ENCODE data around the gene VPS35. TPM values are rescaled to one million over a fixed set of nuclear protein-coding genes. Genes with fewer than 3 reads are reported as not detected.
A peak's percentile ranks its signal among the peaks of the same experiment; 100 is the strongest.

The VPS35 gene
- total and polyA plus RNA-seq, 2 of the 13 experiments (the other 11 are each of a cell fraction or from before 2014, with no cell fraction given) = 30.7 to 136 TPM

DNA sequence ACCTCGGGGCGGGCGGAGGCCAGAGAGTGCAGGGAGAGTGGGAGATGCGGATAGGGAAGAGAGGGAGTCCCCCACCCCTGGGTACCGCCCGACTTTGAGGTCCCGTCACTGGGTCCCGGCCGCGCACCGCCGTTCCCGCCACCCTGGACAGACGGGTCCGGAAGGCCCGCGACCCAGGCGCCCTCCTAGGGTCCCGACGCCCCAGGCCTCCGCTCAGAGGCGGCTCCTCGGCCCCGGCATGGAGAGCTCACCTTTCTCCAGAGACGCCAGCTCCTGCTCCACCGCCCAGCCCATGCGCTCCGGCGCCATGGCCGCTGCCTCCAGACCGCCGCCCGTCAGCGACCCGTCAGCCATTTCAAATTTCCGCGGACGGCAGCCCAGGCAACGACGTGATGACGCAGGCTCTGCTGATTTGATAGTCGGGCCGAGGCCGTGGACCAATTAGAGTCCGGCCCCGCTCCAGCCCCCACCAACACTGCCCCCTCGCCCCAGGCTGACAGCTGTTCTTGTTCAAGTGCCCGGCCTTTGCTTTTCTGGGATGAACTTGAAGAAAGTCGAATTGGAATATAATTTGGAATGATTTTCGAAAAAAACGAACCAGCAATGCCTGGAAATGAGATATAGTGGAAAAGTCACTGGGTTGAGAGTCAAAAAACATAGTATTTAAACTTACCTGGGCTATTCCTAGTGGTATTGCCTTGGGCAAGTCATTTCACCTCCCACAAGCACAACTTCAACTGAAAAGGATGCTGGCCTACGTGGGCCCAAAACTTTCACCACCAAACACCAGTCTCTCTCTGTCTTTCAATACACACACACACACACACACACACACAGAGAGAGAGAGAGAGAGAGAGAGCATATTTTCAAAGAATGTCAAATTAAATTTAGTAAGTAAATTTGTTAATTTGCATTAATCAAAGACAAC, 67.7 kb downstream of the VPS35 start, which contains the start of gene SHCBP1 (continued):
- TF ChIP-seq LRRFIP1 (CRISPR knock-in tag; conservative IDR thresholded peaks at IDR 0.05) = no peak
- TF ChIP-seq POLR2AphosphoS2 (IDR thresholded peaks at IDR 0.05; ENCODE audit: low read depth, low read length) = no peak
- no peak for TF ChIP-seq ZNF737 (CRISPR knock-in tag; IDR thresholded peaks at IDR 0.05; ENCODE audit: borderline replicate concordance)
- TF ChIP-seq NR2F6 (IDR thresholded peaks at IDR 0.05) = no peak
- TF ChIP-seq NR2F6 (CRISPR knock-in tag; IDR thresholded peaks at IDR 0.05) = peak; percentile 31; the same call in 1 of the 2 replicates
- no peak for TF ChIP-seq RBAK (CRISPR knock-in tag; IDR thresholded peaks at IDR 0.05)
- 0 out of 2 replicates have a peak, but pooled peaks have one; percentile 46 for TF ChIP-seq SNAI1 (CRISPR knock-in tag; IDR thresholded peaks at IDR 0.05; ENCODE audit: borderline replicate concordance)
- no peak for TF ChIP-seq CBX2 (IDR thresholded peaks at IDR 0.05; ENCODE audit: low read depth, low read length)
- no peak; the same call in 1 of the 2 replicates for TF ChIP-seq CBX2 (CRISPR knock-in tag; IDR thresholded peaks at IDR 0.05; ENCODE audit: low read depth)
- TF ChIP-seq MBD4 (IDR thresholded peaks at IDR 0.05; ENCODE audit: borderline replicate concordance, low read length) = no peak
- no peak for TF ChIP-seq MLLT10 (CRISPR knock-in tag; IDR thresholded peaks at IDR 0.05)
- no peak for TF ChIP-seq ZEB1 (IDR thresholded peaks at IDR 0.05; ENCODE audit: insufficient replicate concordance, low read depth)
- TF ChIP-seq ZNF292 (CRISPR knock-in tag; IDR thresholded peaks at IDR 0.05; ENCODE audit: borderline replicate concordance, low read depth) = no peak
- 0 out of 2 replicates have a peak, but pooled peaks have one; percentile 61 for TF ChIP-seq BRF2 (CRISPR knock-in tag; IDR thresholded peaks at IDR 0.05)
- TF ChIP-seq CAMTA2 (CRISPR knock-in tag; IDR thresholded peaks at IDR 0.05; ENCODE audit: borderline replicate concordance) = no peak
- TF ChIP-seq WIZ (CRISPR knock-in tag; IDR thresholded peaks at IDR 0.05) = no peak
- TF ChIP-seq, protein P1, sequence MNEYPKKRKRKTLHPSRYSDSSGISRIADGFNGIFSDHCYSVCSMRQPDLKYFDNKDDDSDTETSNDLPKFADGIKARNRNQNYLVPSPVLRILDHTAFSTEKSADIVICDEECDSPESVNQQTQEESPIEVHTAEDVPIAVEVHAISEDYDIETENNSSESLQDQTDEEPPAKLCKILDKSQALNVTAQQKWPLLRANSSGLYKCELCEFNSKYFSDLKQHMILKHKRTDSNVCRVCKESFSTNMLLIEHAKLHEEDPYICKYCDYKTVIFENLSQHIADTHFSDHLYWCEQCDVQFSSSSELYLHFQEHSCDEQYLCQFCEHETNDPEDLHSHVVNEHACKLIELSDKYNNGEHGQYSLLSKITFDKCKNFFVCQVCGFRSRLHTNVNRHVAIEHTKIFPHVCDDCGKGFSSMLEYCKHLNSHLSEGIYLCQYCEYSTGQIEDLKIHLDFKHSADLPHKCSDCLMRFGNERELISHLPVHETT (CRISPR knock-in tag; conservative IDR thresholded peaks at IDR 0.05) = no peak
- TF ChIP-seq, protein P2, sequence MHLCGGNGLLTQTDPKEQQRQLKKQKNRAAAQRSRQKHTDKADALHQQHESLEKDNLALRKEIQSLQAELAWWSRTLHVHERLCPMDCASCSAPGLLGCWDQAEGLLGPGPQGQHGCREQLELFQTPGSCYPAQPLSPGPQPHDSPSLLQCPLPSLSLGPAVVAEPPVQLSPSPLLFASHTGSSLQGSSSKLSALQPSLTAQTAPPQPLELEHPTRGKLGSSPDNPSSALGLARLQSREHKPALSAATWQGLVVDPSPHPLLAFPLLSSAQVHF (CRISPR knock-in tag; IDR thresholded peaks at IDR 0.05) = 0 out of 2 replicates have a peak, but pooled peaks have one; percentile 52
- no peak for TF ChIP-seq ZNF674 (CRISPR knock-in tag; IDR thresholded peaks at IDR 0.05; ENCODE audit: low read depth)
- TF ChIP-seq MXI1 (IDR thresholded peaks at IDR 0.05; ENCODE audit: borderline replicate concordance, low read depth, low read length) = peak; percentile 99
- TF ChIP-seq DZIP1 (CRISPR knock-in tag; IDR thresholded peaks at IDR 0.05) = peak; percentile 94; the same call in 1 of the 2 replicates
